ENCODE data around the gene BTK.
A peak's percentile ranks its signal among the peaks of the same experiment; 100 is the strongest.

Gene BTK

DNA sequence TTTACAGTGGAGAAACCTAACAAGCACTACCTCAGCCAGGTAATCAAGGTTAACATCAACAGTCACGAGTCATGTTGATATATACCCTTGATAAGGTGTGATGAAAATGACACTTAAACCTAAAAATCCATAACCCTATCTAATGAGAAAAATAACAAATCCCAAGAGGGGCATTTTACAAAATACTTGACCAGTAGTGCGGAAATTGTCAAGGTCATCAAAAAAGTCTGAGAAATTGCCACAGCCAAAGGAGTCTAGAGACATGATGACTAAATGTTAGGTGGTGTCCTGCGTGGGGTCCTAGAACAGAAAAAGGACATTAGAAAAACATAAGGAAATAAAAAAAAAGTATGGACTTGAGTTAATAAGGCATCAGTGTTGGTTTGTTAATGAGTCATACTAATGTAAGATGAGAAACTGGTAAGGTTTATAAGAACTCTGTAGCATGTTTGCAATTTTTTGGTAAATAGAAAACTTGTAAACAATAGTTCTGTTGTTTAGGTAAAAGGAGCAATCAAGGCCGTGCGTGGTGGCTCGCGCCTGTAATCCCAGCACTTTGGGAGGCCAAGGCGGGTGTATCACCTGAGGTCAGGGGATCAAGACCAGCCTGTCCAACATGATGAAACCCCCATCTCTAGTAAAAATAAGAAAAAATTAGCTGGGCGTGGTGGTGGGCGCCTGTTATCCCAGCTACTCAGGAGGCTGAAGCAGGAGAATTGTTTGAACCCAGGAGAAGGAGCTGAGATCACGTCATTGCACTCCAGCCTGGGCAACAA lies 7.7 kb upstream of the BTK start:
- DNase-seq = no peak

GRCh38 chrX:101391831-101392230 lies 5.8 kb upstream of the BTK start:
- no peak for DNase-seq

- DNase-seq = peak; percentile 81
Observed at GRCh38 chrX:101390664-101391525, 4.9 kb upstream of the BTK start, which contains the start of gene RPL36A. Gene RPL36A (plus strand): TSS chrX:101391011. CDS start chrX:101391044, 33 bp downstream.

DNA sequence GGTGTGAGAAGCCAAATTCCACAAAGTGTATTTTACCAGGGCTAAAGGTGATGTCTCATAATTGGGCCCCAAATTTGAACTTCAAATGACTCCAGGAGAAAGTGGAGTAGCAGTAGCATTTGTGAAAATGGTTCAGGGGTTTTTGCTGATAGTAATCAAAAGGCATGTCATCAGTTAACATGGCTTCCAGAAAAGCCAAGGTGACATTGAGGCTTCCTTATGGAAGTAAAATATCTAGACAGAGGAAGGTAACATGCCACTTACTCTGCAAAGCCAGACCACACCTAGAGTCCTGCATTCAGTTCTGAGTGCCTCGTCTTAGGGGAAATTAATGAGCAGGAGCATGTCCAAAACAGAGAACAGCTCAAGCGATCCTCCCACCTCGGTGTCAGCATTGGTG lies 2.6 kb upstream of the BTK start:
- DNase-seq = no peak

DNA sequence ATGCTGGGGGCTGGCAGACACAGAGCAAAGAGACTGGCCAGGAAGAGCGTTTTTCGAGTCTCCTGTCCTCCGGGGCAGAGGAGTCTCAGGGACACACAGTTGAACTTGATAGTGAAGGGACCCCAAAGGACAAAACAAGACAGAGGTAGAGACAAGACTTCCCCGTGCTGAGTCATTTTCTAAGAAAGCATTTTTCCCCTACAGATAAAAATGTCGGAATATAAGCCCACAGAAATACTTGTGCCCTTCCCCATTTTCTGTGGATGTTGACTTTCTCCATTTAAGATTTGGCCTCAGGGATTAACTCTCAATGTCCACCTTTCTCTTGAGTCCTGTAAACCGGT lies 523 bp upstream of the BTK start:
- no peak for DNase-seq

- DNase-seq = no peak
Observed at GRCh38 chrX:101385026-101385684, 836 bp downstream of the BTK start.

DNA sequence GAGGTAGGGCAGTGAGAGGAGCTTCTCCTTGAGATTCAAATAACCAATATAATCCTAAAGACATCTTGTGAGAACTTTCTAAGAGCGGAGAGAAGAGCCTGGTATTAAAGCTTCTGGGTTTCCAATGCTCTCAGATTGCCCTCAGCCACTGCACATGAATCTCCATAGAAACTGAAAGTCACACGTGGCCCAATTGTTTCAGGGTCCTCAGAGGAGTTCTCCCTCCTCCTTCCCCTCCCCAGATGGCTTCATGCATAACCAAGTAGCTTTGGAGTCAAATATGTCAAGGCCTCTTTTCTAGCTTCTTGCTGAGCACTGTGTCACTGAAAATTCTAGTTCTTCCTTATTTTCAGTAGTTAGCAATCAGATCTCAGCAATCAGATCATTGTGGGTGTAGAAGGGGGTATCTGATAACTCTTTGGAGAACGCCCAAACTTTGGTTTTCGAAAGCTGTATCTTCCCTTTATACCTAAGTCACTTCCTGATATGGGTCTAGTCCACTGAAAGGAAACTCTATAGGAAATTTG lies 2.2 kb downstream of the BTK start:
- DNase-seq = no peak

DNA sequence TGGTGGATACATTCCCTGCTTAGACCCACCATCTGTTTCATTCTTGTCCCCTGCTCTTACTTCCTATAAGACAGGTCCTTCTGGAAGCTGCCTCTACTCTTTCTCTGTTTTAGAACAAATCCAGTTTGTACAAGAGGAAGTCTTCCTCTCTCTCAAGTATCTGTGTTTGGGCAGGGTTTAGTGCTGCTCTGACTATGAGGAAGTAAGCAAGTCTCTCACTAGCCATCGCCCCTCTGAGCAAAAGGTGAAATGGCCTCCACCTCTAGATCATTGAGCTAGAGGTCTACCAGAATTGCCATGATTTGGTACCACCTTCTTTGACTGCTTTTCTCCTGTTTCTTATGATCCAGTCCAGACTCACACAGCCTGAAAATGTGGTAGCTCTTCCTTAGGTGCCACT lies 8.4 kb downstream of the BTK start:
- no peak for DNase-seq

DNA sequence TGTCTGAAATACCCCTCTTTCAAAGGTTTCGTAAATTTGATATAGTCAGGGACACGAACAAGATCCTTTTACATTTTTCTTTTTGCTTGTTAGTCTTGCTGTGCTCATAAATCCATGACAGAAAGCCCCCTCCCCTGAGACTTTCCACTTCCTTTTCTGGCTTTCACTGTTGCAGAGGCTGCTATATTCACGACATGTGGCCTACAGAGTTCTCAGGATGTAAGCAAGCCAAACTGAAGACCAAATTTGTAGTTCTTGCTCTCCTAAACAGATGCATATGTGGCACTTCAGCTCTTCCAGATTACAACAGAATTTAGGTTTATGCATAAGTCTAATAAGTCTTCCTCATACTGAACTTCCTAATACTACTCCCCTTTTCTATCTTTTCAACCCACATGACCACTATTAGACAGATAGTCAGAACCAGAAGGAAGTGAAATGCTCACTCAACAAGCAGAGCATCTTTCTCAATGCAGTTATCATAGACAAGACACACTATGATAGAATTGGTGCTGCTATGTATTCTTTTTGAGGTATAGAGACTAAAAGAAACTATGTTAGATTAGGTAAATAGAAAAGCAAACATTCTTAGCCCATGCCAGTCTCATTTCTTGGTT lies 15.0 kb downstream of the BTK start:
- no peak for DNase-seq

GRCh38 chrX:101369687-101370086 lies 16.3 kb downstream of the BTK start:
- no peak for DNase-seq

GRCh38 chrX:101368800-101369199 lies 17.2 kb downstream of the BTK start:
- DNase-seq = no peak

GRCh38 chrX:101365301-101365795 lies 20.6 kb downstream of the BTK start:
- DNase-seq = no peak

DNA sequence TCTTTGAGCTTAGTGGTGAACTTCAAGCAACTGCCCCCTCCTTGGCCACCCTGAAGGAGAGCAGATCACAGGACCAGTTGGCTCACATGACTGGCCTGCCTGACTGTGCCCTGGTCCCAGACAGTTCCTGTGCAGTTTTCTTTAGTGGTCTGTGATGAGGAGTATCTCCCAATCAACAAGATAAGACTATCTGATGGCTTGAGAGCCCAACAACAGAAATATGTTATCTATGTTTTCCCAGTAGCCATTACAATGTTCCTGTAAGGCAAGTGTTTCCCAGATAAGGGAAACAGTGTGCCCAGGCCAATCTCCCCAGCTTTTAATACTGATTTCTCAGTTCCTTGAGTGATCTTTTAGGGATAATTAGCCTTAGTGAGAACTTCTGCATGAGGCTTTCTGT lies 23.2 kb downstream of the BTK start:
- no peak for DNase-seq

DNA sequence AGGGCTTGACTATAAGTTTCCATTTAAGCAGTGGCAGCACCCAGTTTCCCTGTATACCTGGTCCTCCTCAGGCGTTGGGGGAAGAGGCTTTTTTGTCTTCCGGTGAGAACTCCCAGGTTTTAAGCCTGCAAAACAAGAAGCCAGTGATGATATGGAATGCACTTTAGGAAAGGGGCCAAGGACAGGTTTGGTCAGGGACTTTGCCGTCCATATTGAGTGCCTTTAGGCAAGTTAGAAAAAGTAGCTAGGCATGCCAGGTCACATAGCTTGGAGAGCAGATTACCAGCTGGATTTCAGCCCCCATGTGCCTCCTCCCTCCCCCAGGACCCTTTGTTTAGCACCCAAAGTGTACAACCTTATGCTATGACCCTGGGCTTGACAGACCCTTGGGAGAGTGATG lies 23.9 kb downstream of the BTK start:
- no peak for DNase-seq

- DNase-seq = no peak
Observed at GRCh38 chrX:101360390-101360789, 25.6 kb downstream of the BTK start.

GRCh38 chrX:101359966-101360365 lies 26.0 kb downstream of the BTK start:
- DNase-seq = no peak

GRCh38 chrX:101357166-101357795 lies 28.7 kb downstream of the BTK start:
- DNase-seq = no peak

DNA sequence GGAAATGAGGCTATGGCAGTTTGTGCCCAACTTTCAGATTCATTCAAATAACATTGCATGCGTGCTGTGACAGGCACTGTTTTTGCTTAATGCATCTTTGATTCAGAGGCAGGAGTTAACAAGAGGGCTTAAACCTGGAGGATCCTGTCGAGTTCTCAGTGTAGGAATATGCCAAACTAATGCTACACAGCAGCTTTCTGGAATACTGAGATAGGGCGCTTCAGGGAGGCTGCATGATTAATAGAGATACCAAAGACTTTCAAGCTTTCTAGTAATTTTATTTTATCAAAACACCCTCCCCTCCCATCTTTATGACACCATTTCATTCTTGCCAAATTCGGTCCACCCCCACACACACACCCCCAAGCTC lies 36.8 kb downstream of the BTK start:
- DNase-seq = no peak

DNA sequence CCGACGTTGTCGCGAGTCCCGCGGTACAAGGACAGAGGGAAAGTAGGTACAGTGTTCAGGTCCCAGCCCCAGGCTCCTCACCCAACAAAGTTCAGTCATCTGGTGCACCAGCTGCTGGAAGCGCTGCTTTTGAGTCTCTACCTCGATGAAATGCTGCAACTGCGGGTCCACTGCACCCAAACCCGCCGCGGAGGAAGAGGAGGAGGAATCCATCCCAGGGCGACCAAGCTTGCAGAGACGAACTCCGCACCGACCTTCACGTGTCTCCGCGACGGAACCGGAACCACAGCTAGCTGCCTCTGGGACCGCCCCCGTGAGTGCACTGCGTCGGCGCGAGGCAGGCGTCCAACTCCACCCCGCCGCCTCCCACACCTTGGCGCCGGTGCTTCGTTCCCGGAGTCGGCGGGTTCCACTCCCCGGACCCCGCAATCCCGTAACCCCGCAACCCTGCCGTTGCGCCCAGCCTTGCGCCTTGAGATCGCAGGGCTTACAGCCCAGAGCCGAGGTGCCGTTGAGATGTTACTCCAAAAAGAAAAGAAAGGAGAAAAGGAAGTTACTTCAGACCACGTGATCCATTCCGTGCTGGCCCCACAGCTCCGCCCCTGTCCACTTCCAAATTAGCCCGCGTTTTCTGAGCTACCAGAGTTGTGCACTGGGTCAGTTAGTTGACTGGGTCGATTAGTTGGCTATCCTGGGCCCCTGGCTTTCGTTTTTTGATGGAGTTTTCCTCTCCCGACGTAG lies 37.4 kb downstream of the BTK start, which contains the start of gene TIMM8A:
Gene TIMM8A (minus strand): TSS at position 291 of the 741 bp plus-strand sequence. CDS start 78 bp downstream, at position 213.
- peak; percentile 61 for DNase-seq

DNA sequence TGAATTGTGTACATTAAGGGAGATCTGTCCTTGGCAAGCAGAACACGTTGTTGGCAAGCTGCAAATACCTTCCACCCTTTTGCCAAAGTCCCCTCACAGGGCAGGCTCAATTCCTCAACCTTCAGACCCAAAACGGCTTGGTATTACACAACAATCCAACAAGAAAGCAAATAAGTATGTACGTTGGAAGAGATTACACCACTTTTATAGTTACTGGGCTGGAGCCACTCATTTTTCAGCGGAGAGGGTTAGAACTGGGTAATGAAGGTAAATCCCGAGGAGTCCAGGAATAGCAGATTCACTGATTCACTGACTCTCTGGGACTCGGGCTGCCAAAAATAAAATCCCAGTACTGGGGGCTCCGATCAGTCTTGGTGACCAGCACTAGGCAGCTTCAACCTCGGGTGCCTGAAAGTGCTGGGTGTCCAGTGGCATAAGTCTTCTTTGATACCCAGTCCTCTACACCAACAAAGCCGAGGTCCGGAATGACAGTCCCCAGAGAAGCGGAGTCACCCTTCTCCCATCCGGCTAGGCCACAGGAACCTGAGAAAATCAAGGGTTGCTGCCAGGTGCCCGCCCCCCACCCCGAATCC lies 38.0 kb downstream of the BTK start:
- DNase-seq = no peak

- DNase-seq = no peak
Observed at GRCh38 chrX:101337776-101338271, 48.2 kb downstream of the BTK start.

All from NCI-H2029 (cell line).